ENCODE results near the gene P3R3URF.
"Not testable (repeated sequence)": the region's sequence is repeated elsewhere in the genome, so short reads cannot be mapped to it uniquely, and the experiment has no call there.

Gene P3R3URF

DNA sequence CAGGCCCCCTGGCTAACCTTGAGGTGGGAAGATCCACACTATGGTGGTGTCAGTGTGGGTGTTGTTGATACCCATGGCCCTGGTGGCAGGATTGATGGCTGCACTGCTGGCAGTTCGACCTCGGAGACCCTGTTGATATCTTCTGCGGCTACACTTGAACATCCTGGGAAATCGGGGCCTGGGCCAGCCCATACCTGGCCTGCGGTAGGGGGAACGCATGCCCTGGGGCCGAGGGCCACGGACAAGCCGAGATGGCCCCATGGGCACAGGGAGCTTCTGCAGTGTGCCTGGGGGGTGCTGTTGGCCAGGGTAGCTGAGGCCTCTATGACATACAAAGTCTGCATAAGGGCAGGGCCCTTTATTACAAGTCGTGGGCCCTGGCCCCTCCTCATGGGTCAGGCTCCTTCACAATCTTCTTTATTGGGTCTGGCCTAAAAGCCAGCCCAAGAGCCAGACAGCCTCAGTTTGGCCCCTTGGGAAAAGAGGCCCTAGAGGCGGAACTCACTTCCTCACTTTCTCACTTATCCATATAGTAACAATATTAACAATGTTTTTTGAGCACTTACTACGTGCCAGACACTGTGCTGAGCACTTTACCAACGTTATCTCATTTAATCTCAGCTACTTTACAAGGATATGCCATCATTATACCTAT lies at the start of gene P3R3URF:
Gene P3R3URF, minus strand, starts transcription at position 278 of the 655 bp plus-strand sequence. Its CDS starts 17 bp downstream, at position 261.
- no peak for DNase-seq (ENCODE audit: low read depth in 2 of 2)

DNA sequence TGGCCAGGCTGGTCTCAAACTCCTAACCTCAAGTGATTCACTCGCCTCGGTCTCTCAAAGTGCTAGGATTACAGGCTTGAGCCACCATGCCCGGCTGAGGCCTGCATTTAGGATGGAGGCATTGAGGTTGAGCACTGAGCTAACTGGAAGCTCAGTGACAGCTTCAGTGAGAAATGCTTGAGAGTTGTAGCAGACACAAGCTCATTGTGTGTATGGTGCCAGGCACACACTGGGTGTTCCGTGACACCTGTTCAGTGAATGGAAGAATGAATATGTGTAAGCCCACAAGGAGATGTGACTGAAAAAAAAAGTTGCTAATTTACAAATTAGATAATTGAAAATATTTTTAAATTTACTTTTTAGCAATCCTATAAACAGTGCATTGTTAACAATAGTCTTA lies 48.7 kb upstream of the P3R3URF start:
- no peak for DNase-seq (ENCODE audit: low read depth in 2 of 2)

- peak; percentile 62 to 72 for DNase-seq (ENCODE audit: low read depth in 2 of 2)
Measured at GRCh38 chr1:46223472-46223943, 47.2 kb upstream of the P3R3URF start.

DNA sequence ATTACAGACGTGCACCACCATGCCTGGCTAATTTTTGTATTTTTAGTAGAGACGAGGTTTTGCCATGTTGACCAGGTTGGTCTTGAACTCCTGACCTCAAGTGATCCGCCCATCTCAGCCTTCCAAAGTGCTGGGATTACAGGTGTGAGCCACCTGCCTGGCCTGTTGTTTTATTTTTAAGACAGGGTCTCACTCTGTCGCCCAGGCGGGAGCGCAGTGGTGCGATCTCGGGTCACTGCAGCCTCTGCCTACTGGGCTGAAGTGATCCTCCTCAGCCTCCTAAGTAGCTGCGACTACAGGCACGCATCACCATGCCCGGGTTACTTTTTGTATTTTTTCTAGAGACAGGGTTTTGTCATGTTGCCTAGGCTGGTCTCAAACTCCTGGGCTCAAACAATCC lies 46.8 kb upstream of the P3R3URF start:
- not testable (repeated sequence) for DNase-seq (ENCODE audit: low read depth in 2 of 2)

DNA sequence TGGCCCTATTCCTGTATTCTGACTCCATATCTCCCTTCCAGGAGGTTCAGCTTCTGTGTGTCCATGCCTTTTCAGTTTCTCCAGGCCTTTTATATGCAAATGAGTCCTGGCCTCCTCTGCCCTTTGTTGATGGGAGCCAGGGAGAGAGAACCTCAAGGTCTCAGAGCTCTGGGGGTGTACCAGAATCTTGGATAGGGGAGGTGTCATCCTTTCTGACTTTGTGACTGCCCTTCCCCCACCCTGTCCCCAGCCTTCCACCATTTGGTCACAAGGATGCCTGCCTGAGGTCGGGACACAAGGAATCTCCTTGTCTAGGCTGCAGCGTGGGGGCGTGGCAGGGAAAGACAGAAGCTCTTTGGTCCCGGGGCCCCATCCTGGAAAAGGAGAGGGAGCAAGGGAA lies 45.5 kb upstream of the P3R3URF start:
- no peak for DNase-seq (ENCODE audit: low read depth in 2 of 2)

GRCh38 chr1:46220808-46221207 lies 44.5 kb upstream of the P3R3URF start:
- DNase-seq (ENCODE audit: low read depth in 2 of 2): no peak

- no peak for DNase-seq (ENCODE audit: low read depth in 2 of 2)
Measured at GRCh38 chr1:46219551-46220520, 43.5 kb upstream of the P3R3URF start.

DNA sequence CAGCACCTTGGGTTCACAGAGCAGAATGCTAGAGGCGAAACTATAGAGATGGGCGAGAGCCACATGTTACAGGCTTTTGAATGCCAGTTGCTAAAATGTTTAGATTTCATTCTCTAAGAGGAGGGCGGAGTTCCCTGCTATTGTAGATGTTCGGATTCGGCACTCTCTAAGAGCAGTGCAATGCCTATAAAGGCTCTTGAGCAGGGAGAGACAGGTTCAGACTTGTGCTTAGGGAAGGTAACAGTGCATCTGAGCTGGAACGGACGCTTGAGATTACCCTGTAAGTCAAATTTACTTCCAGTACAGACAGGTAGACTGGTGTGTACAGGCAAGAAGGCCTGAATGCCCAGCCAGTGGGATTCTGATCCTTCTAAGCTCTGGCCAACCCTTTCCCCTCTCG lies 42.2 kb upstream of the P3R3URF start:
- no peak for DNase-seq (ENCODE audit: low read depth in 2 of 2)

GRCh38 chr1:46215504-46215903 lies 39.2 kb upstream of the P3R3URF start:
- no peak for DNase-seq (ENCODE audit: low read depth in 2 of 2)

- DNase-seq (ENCODE audit: low read depth in 2 of 2): no peak
Measured at GRCh38 chr1:46211051-46211450, 34.8 kb upstream of the P3R3URF start.

DNA sequence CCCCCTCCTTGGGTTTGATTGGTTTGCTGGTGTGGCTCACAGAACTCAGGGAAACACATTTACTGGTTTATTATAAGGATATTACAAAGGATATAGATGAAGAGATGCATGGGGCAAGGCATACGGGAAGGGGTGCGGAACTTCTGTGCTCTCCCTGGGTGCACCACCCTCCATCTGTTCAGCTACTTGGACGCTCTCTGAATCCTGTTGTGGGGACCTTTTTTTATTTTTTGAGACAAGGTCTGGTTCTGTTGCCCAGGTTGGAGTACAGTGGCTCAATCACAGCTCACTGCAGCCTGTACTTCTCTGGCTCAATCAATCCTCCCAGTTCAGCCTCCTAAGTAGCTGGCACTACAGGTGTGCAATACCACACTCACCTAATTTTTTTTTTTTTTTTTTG lies 34.3 kb upstream of the P3R3URF start:
- no peak for DNase-seq (ENCODE audit: low read depth in 2 of 2)

- no peak for DNase-seq (ENCODE audit: low read depth in 2 of 2)
Measured at GRCh38 chr1:46206399-46206798, 30.1 kb upstream of the P3R3URF start.

GRCh38 chr1:46205791-46206190 lies 29.5 kb upstream of the P3R3URF start:
- DNase-seq (ENCODE audit: low read depth in 2 of 2): no peak

- DNase-seq (ENCODE audit: low read depth in 2 of 2): no peak
Measured at GRCh38 chr1:46205141-46205540, 28.9 kb upstream of the P3R3URF start.

DNA sequence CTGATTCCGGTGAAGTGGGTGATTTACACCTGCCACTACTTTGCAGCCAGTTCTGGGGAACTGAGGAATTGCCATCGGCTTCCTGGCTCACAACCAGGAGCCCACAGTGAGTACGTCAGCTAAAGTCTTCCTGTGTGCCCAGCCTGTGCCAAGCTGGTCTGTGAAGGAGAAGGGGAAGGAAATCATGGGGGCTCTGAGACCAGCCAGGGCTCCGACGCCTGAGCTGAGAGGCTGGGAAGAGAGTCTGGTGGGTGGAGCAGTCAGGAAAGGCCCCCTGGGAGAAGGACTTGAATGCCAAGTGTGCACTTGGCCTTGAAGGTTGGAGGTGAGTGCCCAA lies 28.1 kb upstream of the P3R3URF start:
- no peak for DNase-seq (ENCODE audit: low read depth in 2 of 2)

GRCh38 chr1:46203738-46204405 lies 27.6 kb upstream of the P3R3URF start:
- DNase-seq (ENCODE audit: low read depth in 2 of 2): no peak

- DNase-seq (ENCODE audit: low read depth in 2 of 2): no peak
Measured at GRCh38 chr1:46199233-46199749, 23.0 kb upstream of the P3R3URF start.

DNA sequence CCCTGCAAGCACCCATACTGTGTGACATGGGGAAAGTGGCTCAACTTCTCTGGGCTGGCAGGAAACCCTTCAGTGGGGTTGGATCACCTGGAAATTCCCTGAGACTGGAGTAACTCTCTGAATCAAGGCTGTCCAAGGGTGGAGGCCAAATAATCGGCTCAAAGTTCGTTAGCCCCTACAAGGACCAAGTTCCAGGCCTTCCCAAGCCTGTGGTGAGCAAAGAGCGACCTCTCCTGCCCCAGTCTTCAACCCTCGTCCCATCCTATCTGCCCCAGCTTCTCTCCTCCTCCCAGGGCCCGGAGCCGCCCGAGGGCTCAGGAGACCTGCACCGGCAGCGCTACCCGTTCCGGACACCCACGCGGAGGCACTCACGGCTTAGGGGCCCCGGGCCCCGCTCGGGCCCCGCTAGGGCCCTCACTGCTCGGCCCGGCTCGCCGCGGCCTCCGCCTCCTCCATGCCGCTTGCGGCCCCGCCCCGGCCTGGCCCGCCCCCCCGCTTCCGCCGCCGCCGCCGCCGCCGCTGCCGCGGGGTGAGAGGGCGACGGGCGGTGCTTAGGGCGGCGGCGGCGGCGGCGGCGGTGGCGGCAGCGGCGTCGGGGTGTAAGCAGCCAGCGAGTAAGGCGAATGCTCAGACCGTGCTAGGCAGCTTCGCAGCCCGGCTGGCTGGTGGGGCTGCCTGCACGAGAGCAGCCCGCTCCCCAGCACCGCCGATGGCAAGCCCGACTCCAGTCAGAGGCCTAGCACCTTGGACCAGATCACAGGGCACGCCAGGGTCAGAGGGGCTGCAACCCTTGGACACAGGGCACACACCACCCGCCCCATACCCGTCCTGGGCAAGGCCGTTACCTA lies 21.9 kb upstream of the P3R3URF start, which contains the start of gene POMGNT1:
Gene POMGNT1, minus strand, starts transcription at position 471 of the 848 bp plus-strand sequence. CDS start 613 bp downstream, outside the sequence.
- peak; percentile 23 to 36 for DNase-seq (ENCODE audit: low read depth in 2 of 2)

- DNase-seq (ENCODE audit: low read depth in 2 of 2): no peak
Measured at GRCh38 chr1:46197560-46197963, 21.3 kb upstream of the P3R3URF start.

GRCh38 chr1:46196609-46197008 lies 20.3 kb upstream of the P3R3URF start:
- DNase-seq (ENCODE audit: low read depth in 2 of 2): no peak

DNA sequence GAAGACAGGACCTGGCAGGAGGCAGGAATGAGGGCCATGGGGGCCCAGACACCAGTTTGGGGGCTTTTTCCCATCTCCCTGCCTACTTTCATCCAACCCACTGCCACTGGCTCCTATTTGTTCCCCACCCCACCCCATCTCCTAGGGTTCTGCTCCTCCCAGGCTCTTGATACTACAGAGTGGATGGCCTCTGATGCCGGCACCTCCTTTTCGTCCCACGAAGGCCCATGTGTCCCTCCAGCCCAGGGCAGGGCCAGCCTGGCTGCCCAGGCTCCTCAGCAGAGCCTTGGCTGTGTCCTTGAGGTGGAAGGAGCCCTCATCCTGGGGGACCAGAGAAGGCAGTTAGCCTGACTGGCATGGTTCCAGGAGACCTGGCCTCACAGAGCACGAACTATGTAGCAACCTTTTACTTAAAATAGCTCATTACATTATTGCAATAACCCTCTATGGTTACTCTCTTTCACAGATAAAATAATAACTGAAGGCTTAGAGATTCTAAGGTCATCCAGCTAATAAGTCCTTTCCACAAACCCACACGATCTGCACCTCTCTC lies 18.4 kb upstream of the P3R3URF start:
- DNase-seq (ENCODE audit: low read depth in 2 of 2): no peak

All from fibroblast of skin of left quadriceps (primary cell).